ENCODE results near the gene MSRB1.
"Not testable (repeated sequence)": the region's sequence is repeated elsewhere in the genome, so short reads cannot be mapped to it uniquely, and the experiment has no call there.

Gene MSRB1

GRCh38 chr16:1964506-1965395 lies 21.8 kb upstream of the MSRB1 start, which contains the start of gene RPS2:
Gene RPS2, minus strand, starts transcription at chr16:1964826. Its CDS starts 201 bp downstream, at chr16:1964625.
- H3K9me3 Mint-ChIP-seq = no peaks in the 10 kb centered on the region

GRCh38 chr16:1963806-1964505 lies 21.0 kb upstream of the MSRB1 start:
- peak in 1 of 3 experiments; percentile 19 for TF ChIP-seq CTCF (IDR thresholded peaks at IDR 0.05; ENCODE audit: unreplicated experiment in 3 of 3)

More at GRCh38 chr16:1964506-1965395, 21.8 kb upstream of the MSRB1 start, which contains the start of gene RPS2:
- Mint-ChIP-seq H3K27ac (peak within 1 kb of the TSS; percentile 75 to 96 (median 95)), H3K4me1 (peaks cover 27% of the 10 kb centered on the region), H3K27me3 (ENCODE audit: low read depth) (peaks cover 6% of the 10 kb centered on the region), H3K4me3 (peak within 1 kb of the TSS; percentile 96 to 99 (median 96)), H3K36me3 (ENCODE audit: low read depth) (peaks cover 30% of the 10 kb centered on the region)
- TF ChIP-seq CTCF (IDR thresholded peaks at IDR 0.05; ENCODE audit: unreplicated experiment in 3 of 3) = peak in 1 of 3 experiments; percentile 3

GRCh38 chr16:1962161-1963153 lies 19.5 kb upstream of the MSRB1 start:
- peak overlapping the region in 1 of 3 experiments; percentile 75 for H3K27ac Mint-ChIP-seq
- H3K4me1 Mint-ChIP-seq = peaks cover 27% of the 10 kb centered on the region
- H3K36me3 Mint-ChIP-seq (ENCODE audit: low read depth) = peaks cover 30% of the 10 kb centered on the region
- not testable (repeated sequence) for H3K27me3 Mint-ChIP-seq (ENCODE audit: low read depth); H3K9me3 Mint-ChIP-seq
- peak overlapping the region; percentile 96 to 99 (median 96) for H3K4me3 Mint-ChIP-seq

More at GRCh38 chr16:1963806-1964505, 21.0 kb upstream of the MSRB1 start:
- Mint-ChIP-seq H3K36me3 (ENCODE audit: low read depth) (peaks cover 30% of the 10 kb centered on the region), H3K4me1 (peaks cover 27% of the 10 kb centered on the region), H3K27me3 (ENCODE audit: low read depth) (peaks cover 6% of the 10 kb centered on the region), H3K9me3 (no peaks in the 10 kb centered on the region), H3K4me3 (peak overlapping the region; percentile 96 to 99 (median 96)), H3K27ac (peak overlapping the region; percentile 75 to 90 (median 90))

- Mint-ChIP-seq H3K36me3 (ENCODE audit: low read depth) (peaks cover 30% of the 10 kb centered on the region), H3K4me3 (peak overlapping the region; percentile 94 to 96 (median 96)), H3K4me1 (peaks cover 27% of the 10 kb centered on the region), H3K27ac (no peak overlapping the region), H3K27me3 (ENCODE audit: low read depth) (peaks cover 6% of the 10 kb centered on the region), H3K9me3 (no peaks in the 10 kb centered on the region)
- no peak for TF ChIP-seq CTCF (IDR thresholded peaks at IDR 0.05; ENCODE audit: unreplicated experiment in 3 of 3)
Observed at GRCh38 chr16:1961651-1962067, 18.7 kb upstream of the MSRB1 start.

GRCh38 chr16:1960665-1961630 lies 17.9 kb upstream of the MSRB1 start:
- TF ChIP-seq CTCF (IDR thresholded peaks at IDR 0.05; ENCODE audit: unreplicated experiment in 3 of 3) = no peak

More at GRCh38 chr16:1960665-1961630, 17.9 kb upstream of the MSRB1 start:
- peaks cover 30% of the 10 kb centered on the region for H3K36me3 Mint-ChIP-seq (ENCODE audit: low read depth)
- peak overlapping the region; percentile 94 to 96 (median 96) for H3K4me3 Mint-ChIP-seq
- H3K9me3 Mint-ChIP-seq = no peaks in the 10 kb centered on the region
- peak overlapping the region; percentile 59 to 88 (median 73) for H3K27ac Mint-ChIP-seq
- H3K27me3 Mint-ChIP-seq (ENCODE audit: low read depth) = peaks cover 6% of the 10 kb centered on the region
- H3K4me1 Mint-ChIP-seq = peaks cover 27% of the 10 kb centered on the region

All from nephron (organoid).